HCT116 (cell line): ENCODE measurements around the gene PCID2. TPM values are rescaled to one million over a fixed set of nuclear protein-coding genes. Genes with fewer than 3 reads are reported as not detected.
A peak's percentile ranks its signal among the peaks of the same experiment; 100 is the strongest.

Experiments
- ATAC-seq: fragments of 200-7000 bp; cut with Tn5 transposase; 2 replicates; pipeline ENCODE4 v1.9.1; 2020; ENCODE audit warnings: mild to moderate bottlenecking, moderate library complexity
- BruUV-seq: library from RNA; stranded (reverse); fragments of 400-500 nt; replicated peaks from 2 replicates; lab custom pipeline; 2021; lab: Mats Ljungman, UMichigan
- CTCF ChIA-PET: fragments of 300-600 bp; sonication (Branson Sonifier 250); formaldehyde crosslinking; loops from one replicate; lab custom pipeline; 2021; ENCODE audit warnings: antibody characterized with exemption; lab: Charles Lee
- POLR2A ChIA-PET: fragments of 300-600, 350-600 bp; sonication (Branson Sonifier 250); formaldehyde crosslinking; loops from one replicate; lab custom pipeline; 2021; ENCODE audit warnings: antibody characterized with exemption; lab: Charles Lee
- RAD21 ChIA-PET, 2 experiments: fragments of 300-600 bp; sonication (Branson Sonifier 250); formaldehyde crosslinking; loops; one replicate each; lab custom pipeline; 2023; ENCODE audit warnings: low total read pairs in 2 of 2; ENCODE audit not compliant: uncharacterized antibody in 2 of 2, unreplicated experiment in 2 of 2, low non-redundant PET in 1 of 2; lab: Charles Lee
- DNase-seq: peaks from one replicate; pipeline ENCODE4 v3.0.0-alpha.2; 2010; ENCODE audit warnings: low read depth, low spot score
- H2AFZ ChIP-seq: fragments of 200-600 bp; shearing (Covaris generic), sonication (generic); 2 replicates; pipeline ENCODE4 v1.6.1; 2017; ENCODE audit warnings: low read depth, mixed run types, mixed read lengths, antibody characterized with exemption, low read length; ENCODE audit not compliant: poor library complexity, severe bottlenecking
- H3K27ac ChIP-seq: 2 replicates; pipeline ENCODE4 v1.5.1; 2012; ENCODE audit warnings: low read depth, low read length
- H3K27me3 ChIP-seq: fragments of 200-600 bp; sonication (generic); 2 replicates; pipeline ENCODE4 v1.6.1; 2016; ENCODE audit warnings: mixed run types, low read length, mixed read lengths; ENCODE audit not compliant: insufficient read depth
- H3K36me3 ChIP-seq, 2 experiments: fragments of 200-500 bp in 1 of 2; fragments of 200-600 bp in 1 of 2; sonication (Bioruptor generic) in 1 of 2; sonication (generic) in 1 of 2; 2 replicates each; pipeline versions ENCODE4 v1.5.1 to v1.6.1; 2014 to 2016; ENCODE audit warnings: low read length in 2 of 2, inconsistent platforms in 1 of 2, mixed read lengths in 1 of 2, mixed run types in 1 of 2; ENCODE audit not compliant: insufficient read depth in 2 of 2, control insufficient read depth in 1 of 2
- H3K4me1 ChIP-seq, 2 experiments: fragments of 200-600 bp in 1 of 2; sonication (generic) in 1 of 2; 2 replicates each; pipeline versions ENCODE4 v1.5.1 to v1.6.1; 2012 to 2017; ENCODE audit warnings: low read length in 2 of 2, inconsistent platforms in 1 of 2, mild to moderate bottlenecking in 1 of 2, mixed read lengths in 1 of 2, mixed run types in 1 of 2, moderate library complexity in 1 of 2; ENCODE audit not compliant: insufficient read depth in 2 of 2, control insufficient read depth in 1 of 2
- H3K4me2 ChIP-seq: fragments of 200-600 bp; sonication (generic); 2 replicates; pipeline ENCODE4 v1.6.1; 2017; ENCODE audit warnings: mixed run types, low read length, mixed read lengths
- H3K4me3 ChIP-seq, 2 experiments: fragments of 200-600 bp in 1 of 2; sonication (generic) in 1 of 2; replicated peaks in 1 of 2; 2 replicates each; pipeline ENCODE4 v1.5.1; 2011 to 2016; ENCODE audit warnings: low read length in 2 of 2, control low read depth in 1 of 2, low read depth in 1 of 2, mild to moderate bottlenecking in 1 of 2, mixed read lengths in 1 of 2, mixed run types in 1 of 2
- H3K79me2 ChIP-seq: fragments of 200-600 bp; sonication (generic); 2 replicates; pipeline ENCODE4 v1.6.1; 2017; ENCODE audit warnings: mild to moderate bottlenecking, mixed run types, low read length, moderate library complexity, mixed read lengths; ENCODE audit not compliant: insufficient read depth
- H3K9ac ChIP-seq: fragments of 200-600 bp; sonication (generic); 2 replicates; pipeline ENCODE4 v1.6.1; 2016; ENCODE audit warnings: low read length, mixed read lengths
- H3K9me2 ChIP-seq: fragments of 200-600 bp; sonication (generic), shearing (Covaris generic); 2 replicates; pipeline ENCODE4 v1.6.1; 2017; ENCODE audit warnings: mixed run types, mild to moderate bottlenecking, moderate library complexity; ENCODE audit not compliant: insufficient read depth
- H3K9me3 ChIP-seq, 2 experiments: fragments of 200-500 bp in 1 of 2; fragments of 200-600 bp in 1 of 2; sonication (Bioruptor generic) in 1 of 2; sonication (generic) in 1 of 2; 2 replicates each; pipeline ENCODE4 v1.6.1; 2014 to 2017; ENCODE audit warnings: low read length in 2 of 2, mixed read lengths in 2 of 2, inconsistent platforms in 1 of 2, low read depth in 1 of 2, mild to moderate bottlenecking in 1 of 2, mixed run types in 1 of 2, moderate library complexity in 1 of 2; ENCODE audit not compliant: control insufficient read depth in 1 of 2, insufficient read depth in 1 of 2
- H4K20me1 ChIP-seq: fragments of 200-600 bp; sonication (generic), shearing (Covaris generic); 2 replicates; pipeline ENCODE4 v1.6.1; 2017; ENCODE audit warnings: mixed run types, mild to moderate bottlenecking, moderate library complexity; ENCODE audit not compliant: insufficient read depth
- CBX3 ChIP-seq: IDR thresholded peaks from 2 replicates; pipeline ENCODE4 v1.6.1; 2012; ENCODE audit warnings: low read depth
- CEBPB ChIP-seq: IDR thresholded peaks from 2 replicates; pipeline ENCODE4 v1.6.1; 2012; ENCODE audit warnings: low read depth
- EGR1 ChIP-seq: IDR thresholded peaks from 2 replicates; pipeline ENCODE4 v1.6.1; 2012; ENCODE audit warnings: low read depth
- ELF1 ChIP-seq: IDR thresholded peaks from 2 replicates; pipeline ENCODE4 v1.6.1; 2012; ENCODE audit warnings: low read depth, borderline replicate concordance
- EZH2phosphoT487 ChIP-seq: fragments of 200-600 bp; IDR thresholded peaks from 2 replicates; pipeline ENCODE4 v1.6.1; 2018; ENCODE audit warnings: antibody characterized with exemption, borderline replicate concordance
- FOSL1 ChIP-seq: IDR thresholded peaks from 2 replicates; pipeline ENCODE4 v1.6.1; 2012; ENCODE audit warnings: low read depth
- JUND ChIP-seq: IDR thresholded peaks from 2 replicates; pipeline ENCODE4 v1.6.1; 2012
- MAX ChIP-seq: IDR thresholded peaks from 2 replicates; pipeline ENCODE4 v1.6.1; 2012
- POLR2A ChIP-seq: IDR thresholded peaks from 2 replicates; pipeline ENCODE4 v1.7.0; 2011; ENCODE audit warnings: borderline replicate concordance; ENCODE audit not compliant: insufficient read depth, insufficient read length; ENCODE audit errors: extremely low read depth
- RAD21 ChIP-seq: IDR thresholded peaks from 2 replicates; pipeline ENCODE4 v1.6.1; 2012; ENCODE audit warnings: low read depth, mild to moderate bottlenecking
- SP1 ChIP-seq: IDR thresholded peaks from 2 replicates; pipeline ENCODE4 v1.6.1; 2012; ENCODE audit warnings: low read depth
- TCF7L2 ChIP-seq: IDR thresholded peaks from 2 replicates; pipeline ENCODE4 v1.7.0; 2011; ENCODE audit warnings: borderline replicate concordance, inconsistent platforms; ENCODE audit not compliant: insufficient read depth, insufficient read length; ENCODE audit errors: extremely low read depth
- ZFX ChIP-seq: fragments of 450-650 bp; IDR thresholded peaks from 2 replicates; pipeline ENCODE4 v1.6.1; 2017
- ZNF274 ChIP-seq: fragments of 200-500 bp; sonication (Bioruptor generic); IDR thresholded peaks from 2 replicates; pipeline ENCODE4 v1.6.1; 2014; ENCODE audit warnings: mild to moderate bottlenecking, low read depth, low read length, inconsistent platforms
- intact Hi-C: fragments of 100-400 bp; cut with micrococcal nuclease; formaldehyde crosslinking; loops from 2 replicates; pipeline ENCODE4 v1.10.0; 2022
- total RNA-seq: library from RNA; stranded (reverse); gene quantifications from one replicate; pipeline ENCODE4 v1.2.1, GENCODE V29; 2021; ENCODE audit not compliant: unreplicated experiment
- TF ChIP-seq, protein P1 (sequence below), 3 experiments: fragments of 200-600 bp in 1 of 3; sonication (generic) in 1 of 3; IDR thresholded peaks in 2 of 3; conservative IDR thresholded peaks in 1 of 3; 2 replicates each; pipeline ENCODE4 v1.5.1; 2012 to 2017; ENCODE audit warnings: low read depth in 2 of 3, low read length in 2 of 3, antibody characterized with exemption in 1 of 3, borderline replicate concordance in 1 of 3, control low read depth in 1 of 3, mild to moderate bottlenecking in 1 of 3, mixed read lengths in 1 of 3, mixed run types in 1 of 3, moderate library complexity in 1 of 3; ENCODE audit not compliant: insufficient read depth in 1 of 3
- TF ChIP-seq, protein P2 (sequence below): IDR thresholded peaks from 2 replicates; pipeline ENCODE4 v1.6.1; 2012

Gene PCID2
- total RNA-seq, 1 experiment from 2014 or later: 73.3 TPM

DNA sequence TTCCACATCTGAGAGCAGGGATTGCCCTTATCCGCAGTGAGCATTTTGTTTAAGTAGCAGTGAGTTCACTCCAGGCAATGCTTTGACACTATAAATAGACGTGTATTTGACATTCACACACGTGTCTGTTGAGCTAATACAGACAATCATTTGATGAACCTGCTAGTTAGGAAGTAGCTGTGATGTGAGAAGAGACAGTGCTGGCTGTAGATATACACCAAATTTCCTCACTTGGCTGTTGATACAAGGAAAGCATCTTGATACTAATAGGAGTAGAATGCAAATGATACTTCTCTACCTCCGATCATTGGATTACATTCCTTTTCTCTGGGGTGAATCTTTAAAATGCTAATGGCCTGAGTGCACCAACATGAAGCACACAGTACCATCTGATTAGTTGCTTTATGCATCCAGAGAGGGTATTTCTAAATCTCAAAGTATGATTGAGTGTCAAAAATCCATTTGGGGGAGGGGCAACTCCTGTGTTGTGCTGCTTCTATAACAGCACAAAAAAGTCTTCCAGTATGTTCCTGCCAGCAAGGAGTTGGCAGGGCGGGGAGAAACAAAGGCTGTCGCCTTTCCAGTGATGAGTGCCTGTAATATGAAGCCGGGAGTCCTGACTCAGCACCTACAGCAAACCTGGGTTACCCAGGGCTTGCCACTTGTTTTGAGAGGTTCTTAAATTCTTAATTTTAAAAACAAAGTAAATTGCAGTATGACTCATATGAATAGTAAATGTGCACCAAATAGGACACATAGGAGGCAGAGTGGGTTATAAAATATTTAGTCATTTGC is 8.0 kb upstream of the PCID2 start:
- intact Hi-C loops: no loop called here

GRCh38 chr13:113211774-113212173 is 3.3 kb upstream of the PCID2 start:
- Histone ChIP-seq H3K9me2 (no peaks in the 10 kb centered on the region), H3K27me3 (no peaks in the 10 kb centered on the region), H3K27ac (no peak overlapping the region), H2AFZ (no peak overlapping the region), H3K4me2 (no peak overlapping the region), H4K20me1 (no peaks in the 10 kb centered on the region), H3K79me2 (peaks cover 87% of the 10 kb centered on the region), H3K4me3 (no peak overlapping the region), H3K36me3 (peaks cover 0 to 10% of the 10 kb centered on the region in 2 experiments; a peak in 1 of 4 replicates), H3K9ac (no peak overlapping the region), H3K4me1 (peaks cover 30 to 43% of the 10 kb centered on the region in 2 experiments), H3K9me3 (no peaks in the 10 kb centered on the region)
- intact Hi-C loops: no loop called here
- ChIA-PET CTCF (interaction anchor here (1.1 kb wide), 1 partner anchor 240 kb away, joined by 4 read pairs; no protein-coding TSS in a partner anchor), POLR2A (no interaction called here), RAD21 (interaction anchor here in 1 of 2 experiments (0.6 to 0.7 kb wide), 2 partner anchors 142 to 240 kb away, joined by 3 to 4 read pairs; no protein-coding TSS in a partner anchor)
- no peak for ATAC-seq
- BruUV-seq: no TSS peak
- no peak for DNase-seq
- TF ChIP-seq RAD21 (no peak), CBX3 (no peak), ZFX (no peak), SP1 (no peak), FOSL1 (no peak), EZH2phosphoT487 (no peak), TCF7L2 (no peak), CEBPB (no peak), EGR1 (no peak)
- TF ChIP-seq, protein P1, sequence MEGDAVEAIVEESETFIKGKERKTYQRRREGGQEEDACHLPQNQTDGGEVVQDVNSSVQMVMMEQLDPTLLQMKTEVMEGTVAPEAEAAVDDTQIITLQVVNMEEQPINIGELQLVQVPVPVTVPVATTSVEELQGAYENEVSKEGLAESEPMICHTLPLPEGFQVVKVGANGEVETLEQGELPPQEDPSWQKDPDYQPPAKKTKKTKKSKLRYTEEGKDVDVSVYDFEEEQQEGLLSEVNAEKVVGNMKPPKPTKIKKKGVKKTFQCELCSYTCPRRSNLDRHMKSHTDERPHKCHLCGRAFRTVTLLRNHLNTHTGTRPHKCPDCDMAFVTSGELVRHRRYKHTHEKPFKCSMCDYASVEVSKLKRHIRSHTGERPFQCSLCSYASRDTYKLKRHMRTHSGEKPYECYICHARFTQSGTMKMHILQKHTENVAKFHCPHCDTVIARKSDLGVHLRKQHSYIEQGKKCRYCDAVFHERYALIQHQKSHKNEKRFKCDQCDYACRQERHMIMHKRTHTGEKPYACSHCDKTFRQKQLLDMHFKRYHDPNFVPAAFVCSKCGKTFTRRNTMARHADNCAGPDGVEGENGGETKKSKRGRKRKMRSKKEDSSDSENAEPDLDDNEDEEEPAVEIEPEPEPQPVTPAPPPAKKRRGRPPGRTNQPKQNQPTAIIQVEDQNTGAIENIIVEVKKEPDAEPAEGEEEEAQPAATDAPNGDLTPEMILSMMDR (IDR thresholded peaks at IDR 0.05 in 2 of 3, conservative IDR thresholded peaks at IDR 0.05 in 1 of 3; ENCODE audit: borderline replicate concordance in 1 of 3, insufficient read depth in 1 of 3, low read depth in 2 of 3, low read length in 2 of 3): peak in 2 of 3 experiments; percentile 48 to 62; a peak in 4 of 6 replicates
- TF ChIP-seq, protein P2, sequence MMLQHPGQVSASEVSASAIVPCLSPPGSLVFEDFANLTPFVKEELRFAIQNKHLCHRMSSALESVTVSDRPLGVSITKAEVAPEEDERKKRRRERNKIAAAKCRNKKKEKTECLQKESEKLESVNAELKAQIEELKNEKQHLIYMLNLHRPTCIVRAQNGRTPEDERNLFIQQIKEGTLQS: no peak

More for the DNA sequence above, 8.0 kb upstream of the PCID2 start:
- H3K9ac ChIP-seq: peak overlapping the region; percentile 27
- DNase-seq (peak; percentile 56), ATAC-seq (peak; percentile 87)
- peaks cover 100% of the 10 kb centered on the region for H3K79me2 ChIP-seq
- no TSS peak for BruUV-seq
- H3K4me3 ChIP-seq: peak overlapping the region in 1 of 2 experiments; percentile 15; a peak in 1 of 4 replicates
- peaks cover 10% of the 10 kb centered on the region; the same call in 1 of the 2 replicates for H4K20me1 ChIP-seq
- RAD21 ChIA-PET: no interaction called here
- POLR2A ChIA-PET: no interaction called here
- peaks cover 2 to 27% of the 10 kb centered on the region in 2 experiments; a peak in 2 of 4 replicates for H3K36me3 ChIP-seq
- peak overlapping the region; percentile 56 for H3K4me2 ChIP-seq
- TF ChIP-seq EZH2phosphoT487: no peak
- TF ChIP-seq JUND: no peak
- no peak for TF ChIP-seq POLR2A
- no peak for TF ChIP-seq MAX
- peak; percentile 73 for TF ChIP-seq TCF7L2
- no peak for TF ChIP-seq ELF1
- TF ChIP-seq ZNF274: no peak
- no peak for TF ChIP-seq RAD21
- TF ChIP-seq SP1: no peak
- H3K9me3 ChIP-seq: no peaks in the 10 kb centered on the region
- no peak overlapping the region for H2AFZ ChIP-seq
- CTCF ChIA-PET: no interaction called here
- no peaks in the 10 kb centered on the region for H3K9me2 ChIP-seq
- H3K4me1 ChIP-seq: peaks cover 20 to 29% of the 10 kb centered on the region in 2 experiments
- no peaks in the 10 kb centered on the region for H3K27me3 ChIP-seq
- H3K27ac ChIP-seq: peak overlapping the region; percentile 64
